DOHH2 (cell line): Measurements from ENCODE around the gene PRR9.
"Not testable (repeated sequence)": the region's sequence is repeated elsewhere in the genome, so short reads cannot be mapped to it uniquely, and the experiment has no call there.

Source experiments
- H3F3A ChIP-seq: fragments of 200-600 bp; sonication (generic), shearing (Covaris generic); 2 replicates; pipeline ENCODE4 v1.6.0; 2016; ENCODE audit warnings: antibody characterized with exemption, mild to moderate bottlenecking; ENCODE audit not compliant: control insufficient read depth, insufficient read depth
- H3K27ac ChIP-seq: fragments of 200-600 bp; sonication (generic); 2 replicates; pipeline ENCODE4 v1.5.1; 2014; ENCODE audit warnings: low read depth, mild to moderate bottlenecking, low read length, moderate library complexity
- H3K27me3 ChIP-seq: fragments of 200-600 bp; sonication (generic); 2 replicates; pipeline ENCODE4 v1.6.1; 2014; ENCODE audit warnings: mild to moderate bottlenecking, low read length, mixed read lengths; ENCODE audit not compliant: control insufficient read depth
- H3K36me3 ChIP-seq: fragments of 200-600 bp; sonication (generic); 2 replicates; pipeline ENCODE4 v1.6.1; 2014; ENCODE audit warnings: mild to moderate bottlenecking, low read length, moderate library complexity, mixed read lengths; ENCODE audit not compliant: control insufficient read depth
- H3K4me1 ChIP-seq: fragments of 200-600 bp; sonication (generic); 2 replicates; pipeline ENCODE4 v1.6.1; 2014; ENCODE audit warnings: mild to moderate bottlenecking, low read length, mixed read lengths; ENCODE audit not compliant: control insufficient read depth
- H3K4me2 ChIP-seq: fragments of 200-600 bp; sonication (generic); 2 replicates; pipeline ENCODE4 v1.6.0; 2014; ENCODE audit warnings: mild to moderate bottlenecking, low read length, moderate library complexity
- H3K4me3 ChIP-seq: fragments of 200-600 bp; sonication (generic); 2 replicates; pipeline ENCODE4 v1.5.1; 2014; ENCODE audit warnings: mild to moderate bottlenecking, low read length, mixed read lengths
- H3K79me2 ChIP-seq: fragments of 200-600 bp; sonication (generic); 2 replicates; pipeline ENCODE4 v1.6.1; 2014; ENCODE audit warnings: mild to moderate bottlenecking, low read length, mixed read lengths; ENCODE audit not compliant: control insufficient read depth
- H3K9me2 ChIP-seq: fragments of 200-600 bp; sonication (generic); replicated peaks from 2 replicates; pipeline ENCODE4 v1.6.1; 2014; ENCODE audit warnings: mild to moderate bottlenecking, low read length, mixed read lengths; ENCODE audit not compliant: control insufficient read depth
- H3K9me3 ChIP-seq: fragments of 200-600 bp; sonication (generic); 2 replicates; pipeline ENCODE4 v1.6.1; 2014; ENCODE audit warnings: antibody characterized with exemption, low read length, mixed read lengths; ENCODE audit not compliant: control insufficient read depth, insufficient read depth
- H4K20me1 ChIP-seq: fragments of 200-600 bp; sonication (generic); 2 replicates; pipeline ENCODE4 v1.6.0; 2014; ENCODE audit warnings: low read depth, mild to moderate bottlenecking, antibody characterized with exemption, low read length, moderate library complexity; ENCODE audit not compliant: control insufficient read depth, insufficient read depth
- CTCF ChIP-seq: fragments of 200-600 bp; sonication (generic); IDR thresholded peaks from one replicate; pipeline ENCODE4 v1.5.1; 2014; ENCODE audit warnings: antibody characterized with exemption, mild to moderate bottlenecking, low read depth, low read length; ENCODE audit not compliant: poor library complexity, severe bottlenecking
- EZH2phosphoT487 ChIP-seq: fragments of 200-600 bp; sonication (generic); IDR thresholded peaks from 2 replicates; pipeline ENCODE4 v1.6.1; 2017; ENCODE audit warnings: borderline replicate concordance, mild to moderate bottlenecking, antibody characterized with exemption, low read length, moderate library complexity, mixed read lengths

Gene PRR9

GRCh38 chr1:153220606-153221303 lies 3.4 kb downstream of the PRR9 start:
- Histone ChIP-seq H4K20me1 (no peaks in the 10 kb centered on the region), H3K9me3 (no peaks in the 10 kb centered on the region), H3K36me3 (no peaks in the 10 kb centered on the region), H3K79me2 (no peaks in the 10 kb centered on the region), H3F3A (no peaks in the 10 kb centered on the region), H3K27ac (no peak overlapping the region), H3K4me1 (no peaks in the 10 kb centered on the region), H3K27me3 (no peaks in the 10 kb centered on the region), H3K9me2 (no peaks in the 10 kb centered on the region), H3K4me3 (no peak overlapping the region), H3K4me2 (no peak overlapping the region)
- TF ChIP-seq EZH2phosphoT487 (no peak), CTCF (no peak)

GRCh38 chr1:153223040-153223891 lies 5.9 kb downstream of the PRR9 start:
- H3K9me2 ChIP-seq, H3K79me2 ChIP-seq, H4K20me1 ChIP-seq, H3F3A ChIP-seq, H3K27me3 ChIP-seq, H3K4me1 ChIP-seq, H3K9me3 ChIP-seq, H3K27ac ChIP-seq, H3K4me2 ChIP-seq, H3K36me3 ChIP-seq, H3K4me3 ChIP-seq: not testable (repeated sequence)
- peak; percentile 69 for TF ChIP-seq CTCF

- Histone ChIP-seq H3K4me1 (no peaks in the 10 kb centered on the region), H3K9me3 (no peaks in the 10 kb centered on the region), H4K20me1 (no peaks in the 10 kb centered on the region)
Observed at GRCh38 chr1:153227810-153228209, 10.4 kb downstream of the PRR9 start.

More at GRCh38 chr1:153227810-153228209, 10.4 kb downstream of the PRR9 start:
- no peak overlapping the region for H3K4me3 ChIP-seq
- no peaks in the 10 kb centered on the region for H3F3A ChIP-seq
- H3K36me3 ChIP-seq, result no peaks in the 10 kb centered on the region
- no peak overlapping the region for H3K27ac ChIP-seq
- no peak overlapping the region for H3K4me2 ChIP-seq
- H3K27me3 ChIP-seq, result peaks cover 13% of the 10 kb centered on the region
- H3K79me2 ChIP-seq, result no peaks in the 10 kb centered on the region
- TF ChIP-seq CTCF (no peak), EZH2phosphoT487 (no peak)
- no peaks in the 10 kb centered on the region for H3K9me2 ChIP-seq
